Epithelial cell of esophagus (primary cell): ENCODE data around the gene MIX23.
A peak's percentile ranks its signal among the peaks of the same experiment; 100 is the strongest.

ENCODE experiments used
- DNase-seq: peaks from one replicate; pipeline ENCODE4 v3.0.0; 2010; ENCODE audit warnings: low read depth
- H3K4me3 ChIP-seq: 2 replicates; pipeline ENCODE4 v1.5.1; 2011; ENCODE audit warnings: mild to moderate bottlenecking, low read length, control low read depth
- TF ChIP-seq, protein P1 (sequence below): IDR thresholded peaks from 2 replicates; pipeline ENCODE4 v1.5.1; 2011; ENCODE audit warnings: low read depth, mild to moderate bottlenecking, low read length, control low read depth, inconsistent platforms; ENCODE audit not compliant: insufficient read depth; ENCODE audit errors: missing control alignments

The MIX23 gene

DNA sequence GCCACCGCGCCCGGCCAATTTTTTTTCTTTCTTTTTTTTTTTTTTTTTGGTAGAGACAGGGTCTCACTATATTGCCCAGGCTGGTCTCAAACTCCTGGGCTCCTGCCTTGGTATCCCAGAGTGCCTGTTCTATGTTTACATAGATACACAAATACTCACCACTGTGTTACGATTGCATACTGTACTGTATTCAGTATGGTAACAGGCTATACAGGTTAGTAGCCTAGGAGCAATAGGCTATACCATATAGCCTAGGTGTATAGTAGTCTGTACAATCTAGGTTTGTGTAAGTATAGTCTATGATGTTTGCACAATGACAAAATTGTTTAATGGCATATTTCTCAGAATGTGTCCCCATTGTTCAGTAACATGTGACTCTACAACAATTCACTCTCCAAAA is 31.4 kb downstream of the MIX23 start:
- TF ChIP-seq, protein P1, sequence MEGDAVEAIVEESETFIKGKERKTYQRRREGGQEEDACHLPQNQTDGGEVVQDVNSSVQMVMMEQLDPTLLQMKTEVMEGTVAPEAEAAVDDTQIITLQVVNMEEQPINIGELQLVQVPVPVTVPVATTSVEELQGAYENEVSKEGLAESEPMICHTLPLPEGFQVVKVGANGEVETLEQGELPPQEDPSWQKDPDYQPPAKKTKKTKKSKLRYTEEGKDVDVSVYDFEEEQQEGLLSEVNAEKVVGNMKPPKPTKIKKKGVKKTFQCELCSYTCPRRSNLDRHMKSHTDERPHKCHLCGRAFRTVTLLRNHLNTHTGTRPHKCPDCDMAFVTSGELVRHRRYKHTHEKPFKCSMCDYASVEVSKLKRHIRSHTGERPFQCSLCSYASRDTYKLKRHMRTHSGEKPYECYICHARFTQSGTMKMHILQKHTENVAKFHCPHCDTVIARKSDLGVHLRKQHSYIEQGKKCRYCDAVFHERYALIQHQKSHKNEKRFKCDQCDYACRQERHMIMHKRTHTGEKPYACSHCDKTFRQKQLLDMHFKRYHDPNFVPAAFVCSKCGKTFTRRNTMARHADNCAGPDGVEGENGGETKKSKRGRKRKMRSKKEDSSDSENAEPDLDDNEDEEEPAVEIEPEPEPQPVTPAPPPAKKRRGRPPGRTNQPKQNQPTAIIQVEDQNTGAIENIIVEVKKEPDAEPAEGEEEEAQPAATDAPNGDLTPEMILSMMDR = no peak
- DNase-seq = no peak
- no peak overlapping the region for H3K4me3 ChIP-seq

DNA sequence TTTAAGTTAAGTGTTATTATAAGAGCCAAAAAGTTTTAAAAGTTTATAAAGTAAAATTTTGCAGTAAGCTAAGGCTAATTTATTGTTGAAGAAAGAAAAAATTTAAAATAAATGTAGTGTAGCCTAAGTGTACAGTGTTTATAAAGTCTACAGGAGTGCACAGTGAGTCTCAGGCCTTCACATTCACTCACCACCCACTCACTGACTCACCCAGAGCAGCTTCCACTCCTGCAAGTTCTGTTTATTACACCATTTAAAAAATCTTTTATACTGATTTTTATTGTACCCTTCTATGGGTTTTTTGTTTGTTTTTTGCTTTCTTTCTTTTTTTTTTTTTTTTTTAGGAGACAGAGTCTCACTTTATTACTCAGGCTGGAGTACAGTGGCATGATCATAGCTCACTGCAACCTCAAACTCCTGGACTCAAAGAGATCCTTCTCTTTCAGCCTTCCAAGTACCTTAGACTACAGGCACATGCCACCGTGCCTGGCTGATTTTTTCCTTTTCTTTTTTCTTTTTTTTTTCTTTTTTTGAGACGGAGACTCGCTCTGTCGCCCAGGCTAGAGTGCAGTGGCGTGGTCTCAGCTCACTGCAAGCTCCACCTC is 32.1 kb downstream of the MIX23 start:
- H3K4me3 ChIP-seq = no peak overlapping the region
- TF ChIP-seq, protein P1 = no peak
- DNase-seq = peak; percentile 72

DNA sequence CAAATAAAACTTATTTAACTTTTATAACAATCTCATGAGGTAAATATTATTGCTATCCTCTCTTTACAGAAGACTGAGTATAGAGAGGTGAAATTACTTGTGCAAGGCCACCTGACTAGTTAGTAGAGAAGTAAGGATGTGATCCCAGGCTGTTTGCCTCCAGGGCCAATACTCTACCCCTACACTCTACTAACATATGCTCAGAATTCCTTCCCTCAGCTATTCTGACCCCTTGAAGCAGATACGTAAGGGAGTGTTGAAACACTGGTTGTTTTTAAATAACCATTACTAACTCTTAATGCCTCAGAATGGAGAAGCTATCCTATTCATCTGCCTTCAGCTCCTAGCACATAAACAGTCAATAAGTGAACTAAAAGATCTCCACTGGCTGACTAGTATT is 33.9 kb downstream of the MIX23 start:
- no peak for DNase-seq
- H3K4me3 ChIP-seq = no peak overlapping the region
- TF ChIP-seq, protein P1 = no peak

DNA sequence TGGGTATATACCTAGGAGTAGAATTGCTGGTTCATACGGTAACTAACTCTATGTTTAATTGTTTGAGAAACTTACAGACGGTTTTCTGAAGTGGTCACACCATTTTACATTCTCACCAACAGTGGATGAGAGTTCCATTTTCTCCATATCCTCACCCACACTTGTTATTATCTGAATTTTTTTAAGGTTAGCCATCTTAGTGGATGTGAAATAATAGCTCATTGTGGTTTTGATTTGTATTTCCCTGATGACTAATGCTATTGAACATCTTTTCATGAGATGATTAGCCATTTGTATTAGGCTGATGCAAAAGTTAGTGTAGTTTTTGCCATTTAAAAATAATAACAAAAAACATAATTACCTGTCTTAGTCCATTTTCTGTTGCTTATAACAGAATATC is 39.4 kb downstream of the MIX23 start:
- no peak overlapping the region for H3K4me3 ChIP-seq
- TF ChIP-seq, protein P1 = no peak
- peak; percentile 62 for DNase-seq

DNA sequence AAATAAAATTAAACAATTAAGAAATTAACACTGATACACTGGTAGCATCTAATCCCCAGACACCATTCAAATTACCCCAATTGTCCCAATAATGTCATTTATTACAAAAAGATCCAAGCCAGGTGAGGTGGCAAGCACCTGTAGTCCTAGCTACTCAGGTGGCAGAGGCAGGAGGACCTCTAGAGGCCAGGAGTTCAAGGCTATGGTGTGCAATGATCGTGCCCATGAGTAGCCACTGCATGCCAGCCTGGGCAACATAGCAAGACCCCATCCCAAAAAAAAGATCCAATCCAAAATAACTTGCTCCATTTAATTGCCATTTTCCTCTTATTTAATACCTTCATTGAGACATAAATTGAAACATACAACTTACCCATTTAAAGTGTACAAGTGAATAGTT is 40.2 kb downstream of the MIX23 start:
- DNase-seq = peak; percentile 62
- TF ChIP-seq, protein P1 = no peak
- H3K4me3 ChIP-seq = no peak overlapping the region

DNA sequence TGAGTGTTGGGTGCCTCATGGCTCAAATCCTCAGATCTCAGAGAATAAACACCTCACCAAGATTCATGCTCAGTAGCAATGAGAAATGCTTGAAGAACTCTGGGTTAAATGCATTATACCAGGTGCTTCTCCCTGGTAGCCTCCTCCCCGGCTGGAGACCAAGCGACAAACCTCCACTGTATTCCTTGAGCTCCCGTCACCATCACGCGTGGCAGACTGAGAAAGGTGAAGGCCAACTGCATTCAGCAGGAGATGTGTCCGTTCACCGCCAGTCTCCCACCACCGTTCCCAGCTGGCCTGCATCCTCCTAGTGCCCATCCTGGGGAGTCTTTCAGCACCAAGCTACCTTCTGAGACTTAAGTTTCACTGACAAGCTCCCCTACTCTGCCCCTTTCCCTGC is 50.5 kb downstream of the MIX23 start:
- DNase-seq = no peak
- H3K4me3 ChIP-seq = no peak overlapping the region
- TF ChIP-seq, protein P1 = no peak

DNA sequence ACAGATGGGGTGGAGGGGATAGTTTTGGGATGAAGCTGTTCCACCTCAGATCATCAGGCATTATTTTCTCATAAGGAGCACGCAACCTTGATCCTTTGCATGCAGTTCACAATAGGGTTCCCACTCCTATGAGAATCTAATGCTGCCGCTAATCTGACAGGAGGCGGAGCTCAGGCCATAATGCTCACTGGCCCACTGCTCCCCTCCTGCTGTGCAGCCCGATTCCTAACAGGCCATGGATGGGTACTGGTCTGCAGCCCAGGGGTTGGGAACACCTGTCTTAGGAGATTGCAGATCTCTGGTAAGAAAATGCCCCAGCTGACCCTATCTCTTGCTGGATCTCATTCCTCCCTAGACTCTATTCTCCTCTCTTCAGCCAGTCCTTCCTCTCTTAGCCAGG is 51.1 kb downstream of the MIX23 start:
- H3K4me3 ChIP-seq = no peak overlapping the region
- no peak for DNase-seq
- TF ChIP-seq, protein P1 = no peak
